GM12878 (cell line): Measurements from ENCODE around the gene UGT1A7.
"Not testable (repeated sequence)": the region's sequence is repeated elsewhere in the genome, so short reads cannot be mapped to it uniquely, and the experiment has no call there.

Experiments
- NR2C1 ChIP-seq: fragments of 450-650 bp; IDR thresholded peaks from 2 replicates; pipeline ENCODE4 v1.6.1; 2017; ENCODE audit warnings: antibody characterized with exemption, mild to moderate bottlenecking, moderate library complexity
- SMAD1 ChIP-seq: fragments of 450-650 bp; IDR thresholded peaks from 2 replicates; pipeline ENCODE4 v1.6.1; 2018; ENCODE audit warnings: mild to moderate bottlenecking, low read depth; ENCODE audit not compliant: partially characterized antibody
- STAT1 ChIP-seq: fragments of 450-650 bp; conservative IDR thresholded peaks from 2 replicates; pipeline ENCODE4 v1.6.1; 2014; ENCODE audit warnings: antibody characterized with exemption, mild to moderate bottlenecking
- TF ChIP-seq, protein P1 (sequence below), 3 experiments: IDR thresholded peaks in 2 of 3; conservative IDR thresholded peaks in 1 of 3; 2 replicates each; pipeline ENCODE4 v1.5.1; 2011; ENCODE audit warnings: low read depth in 3 of 3, low read length in 3 of 3, mild to moderate bottlenecking in 3 of 3, control low read depth in 2 of 3, moderate library complexity in 2 of 3, inconsistent platforms in 1 of 3, mixed read lengths in 1 of 3; ENCODE audit not compliant: control insufficient read depth in 2 of 3, insufficient read depth in 1 of 3; ENCODE audit errors: extremely low read depth in 1 of 3

GRCh38 chr2:233751212-233752009 lies 69.7 kb downstream of the UGT1A7 start:
- TF ChIP-seq, protein P1, sequence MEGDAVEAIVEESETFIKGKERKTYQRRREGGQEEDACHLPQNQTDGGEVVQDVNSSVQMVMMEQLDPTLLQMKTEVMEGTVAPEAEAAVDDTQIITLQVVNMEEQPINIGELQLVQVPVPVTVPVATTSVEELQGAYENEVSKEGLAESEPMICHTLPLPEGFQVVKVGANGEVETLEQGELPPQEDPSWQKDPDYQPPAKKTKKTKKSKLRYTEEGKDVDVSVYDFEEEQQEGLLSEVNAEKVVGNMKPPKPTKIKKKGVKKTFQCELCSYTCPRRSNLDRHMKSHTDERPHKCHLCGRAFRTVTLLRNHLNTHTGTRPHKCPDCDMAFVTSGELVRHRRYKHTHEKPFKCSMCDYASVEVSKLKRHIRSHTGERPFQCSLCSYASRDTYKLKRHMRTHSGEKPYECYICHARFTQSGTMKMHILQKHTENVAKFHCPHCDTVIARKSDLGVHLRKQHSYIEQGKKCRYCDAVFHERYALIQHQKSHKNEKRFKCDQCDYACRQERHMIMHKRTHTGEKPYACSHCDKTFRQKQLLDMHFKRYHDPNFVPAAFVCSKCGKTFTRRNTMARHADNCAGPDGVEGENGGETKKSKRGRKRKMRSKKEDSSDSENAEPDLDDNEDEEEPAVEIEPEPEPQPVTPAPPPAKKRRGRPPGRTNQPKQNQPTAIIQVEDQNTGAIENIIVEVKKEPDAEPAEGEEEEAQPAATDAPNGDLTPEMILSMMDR (IDR thresholded peaks at IDR 0.05 in 2 of 3, conservative IDR thresholded peaks at IDR 0.05 in 1 of 3; ENCODE audit: control insufficient read depth in 2 of 3, extremely low read depth in 1 of 3, insufficient read depth in 1 of 3, low read depth in 3 of 3, low read length in 3 of 3): not testable (repeated sequence)
- not testable (repeated sequence) for TF ChIP-seq STAT1, NR2C1, SMAD1
